HG02885 (cell line): Measurements from ENCODE around the gene MAD1L1.

Source experiments
- ATAC-seq: cut with Tn5 transposase; IDR thresholded peaks from one replicate; pipeline ENCODE4 v1.9.1; 2021; ENCODE audit warnings: mild to moderate bottlenecking; ENCODE audit not compliant: unreplicated experiment, poor library complexity

The MAD1L1 gene

GRCh38 chr7:1855725-1856160, 377.0 kb downstream of the MAD1L1 start:
- ATAC-seq, result no peak

- no peak for ATAC-seq
Measured at GRCh38 chr7:1854866-1855724, 377.6 kb downstream of the MAD1L1 start.

- ATAC-seq, result no peak
Measured at GRCh38 chr7:1853986-1854865, 378.5 kb downstream of the MAD1L1 start.

GRCh38 chr7:1853431-1853985, 379.2 kb downstream of the MAD1L1 start:
- ATAC-seq, result no peak

- ATAC-seq, result no peak
Measured at GRCh38 chr7:1852517-1853430, 380.0 kb downstream of the MAD1L1 start.

- ATAC-seq, result no peak
Measured at GRCh38 chr7:1851721-1852516, 380.8 kb downstream of the MAD1L1 start.

- ATAC-seq, result no peak
Measured at GRCh38 chr7:1850976-1851571, 381.7 kb downstream of the MAD1L1 start.

- no peak for ATAC-seq
Measured at GRCh38 chr7:1850111-1850975, 382.4 kb downstream of the MAD1L1 start.

GRCh38 chr7:1849351-1850041, 383.2 kb downstream of the MAD1L1 start:
- no peak for ATAC-seq

GRCh38 chr7:1848911-1849311, 383.8 kb downstream of the MAD1L1 start:
- no peak for ATAC-seq

GRCh38 chr7:1848013-1848640, 384.6 kb downstream of the MAD1L1 start:
- no peak for ATAC-seq

GRCh38 chr7:1847260-1848001, 385.3 kb downstream of the MAD1L1 start:
- no peak for ATAC-seq

GRCh38 chr7:1846331-1847065, 386.2 kb downstream of the MAD1L1 start:
- no peak for ATAC-seq

GRCh38 chr7:1845536-1846311, 387.0 kb downstream of the MAD1L1 start:
- no peak for ATAC-seq

GRCh38 chr7:1844951-1845390, 387.8 kb downstream of the MAD1L1 start:
- no peak for ATAC-seq
